ENCODE measurements around the gene SLC22A3. TPM values are rescaled to one million over a fixed set of nuclear protein-coding genes. Genes with fewer than 3 reads are reported as not detected.

SLC22A3 gene
- total RNA-seq, 1 experiment from 2014 or later, result 0.07 TPM

GRCh38 chr6:160375561-160375949, 27.4 kb downstream of the SLC22A3 start:
- no peak overlapping the region for H3K4me2 ChIP-seq (ENCODE audit: low read length)
- H3K9ac ChIP-seq (ENCODE audit: low read length), result no peak overlapping the region
- no TSS peak for BruUV-seq (replicated peaks)
- no peaks in the 10 kb centered on the region for H3K9me2 ChIP-seq (ENCODE audit: insufficient read depth)
- H3K27ac ChIP-seq (ENCODE audit: low read depth, low read length), result no peak overlapping the region
- ChIA-PET RAD21 (ENCODE audit: low non-redundant PET in 1 of 2, low total read pairs in 2 of 2, uncharacterized antibody in 2 of 2, unreplicated experiment in 2 of 2) (no interaction called here), CTCF (no interaction called here), POLR2A (no interaction called here)
- DNase-seq (ENCODE audit: low read depth, low spot score) (no peak), ATAC-seq (no peak)
- intact Hi-C loops (cut with micrococcal nuclease), result no loop called here
- H3K4me3 ChIP-seq (replicated peaks in 1 of 2; ENCODE audit: low read depth in 1 of 2, low read length in 2 of 2), result no peak overlapping the region
- H3K27me3 ChIP-seq (ENCODE audit: insufficient read depth, low read length), result no peaks in the 10 kb centered on the region
- H3K79me2 ChIP-seq (ENCODE audit: insufficient read depth, low read length), result no peaks in the 10 kb centered on the region
- TF ChIP-seq TCF7L2 (IDR thresholded peaks at IDR 0.05; ENCODE audit: borderline replicate concordance, extremely low read depth, insufficient read depth, insufficient read length), result no peak
- no peak for TF ChIP-seq ZNF274 (IDR thresholded peaks at IDR 0.05; ENCODE audit: low read depth, low read length)
- no peak for TF ChIP-seq SIN3A (IDR thresholded peaks at IDR 0.05; ENCODE audit: low read depth)
- TF ChIP-seq SP1 (IDR thresholded peaks at IDR 0.05; ENCODE audit: low read depth), result no peak
- no peak for TF ChIP-seq MAX (IDR thresholded peaks at IDR 0.05)
- no peak for TF ChIP-seq FOSL1 (IDR thresholded peaks at IDR 0.05; ENCODE audit: low read depth)
- no peak for TF ChIP-seq CBX3 (IDR thresholded peaks at IDR 0.05; ENCODE audit: low read depth)
- TF ChIP-seq CEBPB (IDR thresholded peaks at IDR 0.05; ENCODE audit: low read depth), result no peak
- no peak for TF ChIP-seq CTCF (IDR thresholded peaks at IDR 0.05 in 2 of 3, conservative IDR thresholded peaks at IDR 0.05 in 1 of 3; ENCODE audit: borderline replicate concordance in 1 of 3, insufficient read depth in 1 of 3, low read depth in 2 of 3, low read length in 2 of 3)
- TF ChIP-seq ZFX (IDR thresholded peaks at IDR 0.05), result no peak
- no peak for TF ChIP-seq POLR2AphosphoS5 (IDR thresholded peaks at IDR 0.05; ENCODE audit: low read depth, low read length)
- no peak for TF ChIP-seq RAD21 (IDR thresholded peaks at IDR 0.05; ENCODE audit: low read depth)
- TF ChIP-seq POLR2A (IDR thresholded peaks at IDR 0.05; ENCODE audit: borderline replicate concordance, extremely low read depth, insufficient read depth, insufficient read length), result no peak
- no peak for TF ChIP-seq YY1 (IDR thresholded peaks at IDR 0.05; ENCODE audit: extremely low read depth, insufficient replicate concordance, low read depth, low read length)
- no peak for TF ChIP-seq ATF3 (IDR thresholded peaks at IDR 0.05)
- TF ChIP-seq REST (IDR thresholded peaks at IDR 0.05; ENCODE audit: low read depth), result no peak
- TF ChIP-seq EGR1 (IDR thresholded peaks at IDR 0.05; ENCODE audit: low read depth), result no peak
- no peak for TF ChIP-seq ZBTB33 (IDR thresholded peaks at IDR 0.05; ENCODE audit: extremely low read depth, insufficient replicate concordance, low read length)
- no peak for TF ChIP-seq EZH2 (IDR thresholded peaks at IDR 0.05)
- no peak overlapping the region for H2AFZ ChIP-seq (ENCODE audit: low read depth, low read length, poor library complexity, severe bottlenecking)
- peaks cover 0 to 5% of the 10 kb centered on the region in 2 experiments; a peak in 1 of 4 replicates for H3K4me1 ChIP-seq (ENCODE audit: control insufficient read depth in 1 of 2, insufficient read depth in 2 of 2, low read length in 2 of 2)
- H3K36me3 ChIP-seq (ENCODE audit: control insufficient read depth in 1 of 2, insufficient read depth in 2 of 2, low read length in 2 of 2), result no peaks in the 10 kb centered on the region
- H3K9me3 ChIP-seq (ENCODE audit: control insufficient read depth in 1 of 2, insufficient read depth in 1 of 2, low read depth in 1 of 2, low read length in 2 of 2), result no peaks in the 10 kb centered on the region
- H4K20me1 ChIP-seq (ENCODE audit: insufficient read depth), result no peaks in the 10 kb centered on the region
